Nephron (organoid): Measurements from ENCODE around the gene PHACTR1.

ENCODE experiments used
- H3K27ac Mint-ChIP-seq, 3 experiments: 2 replicates each; pipeline ENCODE4 v1.8.0; 2020; ENCODE audit warnings: mixed read lengths in 3 of 3, mild to moderate bottlenecking in 2 of 3, moderate library complexity in 1 of 3
- H3K27me3 Mint-ChIP-seq: 2 replicates; pipeline ENCODE4 v1.8.0; 2021; ENCODE audit warnings: low read depth, mild to moderate bottlenecking, moderate library complexity, mixed read lengths
- H3K36me3 Mint-ChIP-seq: 2 replicates; pipeline ENCODE4 v1.8.0; 2020; ENCODE audit warnings: low read depth, mixed read lengths
- H3K4me1 Mint-ChIP-seq: 2 replicates; pipeline ENCODE4 v1.8.0; 2020; ENCODE audit warnings: mixed read lengths
- H3K4me3 Mint-ChIP-seq, 3 experiments: 2 replicates each; pipeline ENCODE4 v1.8.0; 2020; ENCODE audit warnings: mild to moderate bottlenecking in 3 of 3, mixed read lengths in 3 of 3, moderate library complexity in 2 of 3
- H3K9me3 Mint-ChIP-seq: 2 replicates; pipeline ENCODE4 v1.8.0; 2020; ENCODE audit warnings: mixed read lengths
- CTCF ChIP-seq, 3 experiments: fragments of 200-600 bp; sonication (generic); IDR thresholded peaks; one replicate each; pipeline ENCODE4 v1.5.0; 2021; ENCODE audit warnings: antibody characterized with exemption in 3 of 3; ENCODE audit not compliant: unreplicated experiment in 3 of 3

PHACTR1 gene

GRCh38 chr6:12931639-12932038, 215.1 kb downstream of the PHACTR1 start:
- Mint-ChIP-seq H3K4me3 (no peak overlapping the region), H3K9me3 (no peaks in the 10 kb centered on the region), H3K4me1 (no peaks in the 10 kb centered on the region), H3K27me3 (peaks cover 4% of the 10 kb centered on the region), H3K36me3 (no peaks in the 10 kb centered on the region), H3K27ac (no peak overlapping the region)
- no peak for TF ChIP-seq CTCF (IDR thresholded peaks at IDR 0.05; ENCODE audit: unreplicated experiment in 3 of 3)

- no peaks in the 10 kb centered on the region for H3K4me1 Mint-ChIP-seq
- peak overlapping the region in 2 of 3 experiments; percentile 44 to 78 for H3K27ac Mint-ChIP-seq
- H3K4me3 Mint-ChIP-seq, result no peak overlapping the region
- no peaks in the 10 kb centered on the region for H3K36me3 Mint-ChIP-seq
- peaks cover 3% of the 10 kb centered on the region for H3K9me3 Mint-ChIP-seq
- TF ChIP-seq CTCF (IDR thresholded peaks at IDR 0.05; ENCODE audit: unreplicated experiment in 3 of 3), result no peak
- no peaks in the 10 kb centered on the region for H3K27me3 Mint-ChIP-seq
Observed at GRCh38 chr6:12935637-12936036, 219.1 kb downstream of the PHACTR1 start.

- Mint-ChIP-seq H3K4me1 (peaks cover 5% of the 10 kb centered on the region), H3K36me3 (no peaks in the 10 kb centered on the region), H3K4me3 (no peak overlapping the region), H3K9me3 (peaks cover 3% of the 10 kb centered on the region), H3K27ac (no peak overlapping the region), H3K27me3 (no peaks in the 10 kb centered on the region)
- TF ChIP-seq CTCF (IDR thresholded peaks at IDR 0.05; ENCODE audit: unreplicated experiment in 3 of 3), result no peak
Observed at GRCh38 chr6:12937971-12938370, 221.4 kb downstream of the PHACTR1 start.

GRCh38 chr6:12939314-12939713, 222.7 kb downstream of the PHACTR1 start:
- H3K36me3 Mint-ChIP-seq, result no peaks in the 10 kb centered on the region
- H3K27me3 Mint-ChIP-seq, result no peaks in the 10 kb centered on the region
- no peak for TF ChIP-seq CTCF (IDR thresholded peaks at IDR 0.05; ENCODE audit: unreplicated experiment in 3 of 3)
- H3K27ac Mint-ChIP-seq, result no peak overlapping the region
- peaks cover 5% of the 10 kb centered on the region for H3K4me1 Mint-ChIP-seq
- no peak overlapping the region for H3K4me3 Mint-ChIP-seq
- H3K9me3 Mint-ChIP-seq, result peaks cover 3% of the 10 kb centered on the region

- Mint-ChIP-seq H3K36me3 (no peaks in the 10 kb centered on the region), H3K27me3 (no peaks in the 10 kb centered on the region), H3K4me3 (no peak overlapping the region), H3K27ac (peak overlapping the region in 1 of 3 experiments; percentile 57), H3K9me3 (peaks cover 3% of the 10 kb centered on the region), H3K4me1 (peaks cover 5% of the 10 kb centered on the region)
- no peak for TF ChIP-seq CTCF (IDR thresholded peaks at IDR 0.05; ENCODE audit: unreplicated experiment in 3 of 3)
Observed at GRCh38 chr6:12941422-12941821, 224.9 kb downstream of the PHACTR1 start.

- H3K9me3 Mint-ChIP-seq, result peaks cover 3% of the 10 kb centered on the region
- no peaks in the 10 kb centered on the region for H3K27me3 Mint-ChIP-seq
- H3K4me3 Mint-ChIP-seq, result no peak overlapping the region
- H3K27ac Mint-ChIP-seq, result no peak overlapping the region
- no peak for TF ChIP-seq CTCF (IDR thresholded peaks at IDR 0.05; ENCODE audit: unreplicated experiment in 3 of 3)
- no peaks in the 10 kb centered on the region for H3K36me3 Mint-ChIP-seq
- H3K4me1 Mint-ChIP-seq, result peaks cover 14% of the 10 kb centered on the region
Observed at GRCh38 chr6:12943549-12943948, 227.0 kb downstream of the PHACTR1 start.
